ENCODE measurements around the gene PCDH9.

The PCDH9 gene

DNA sequence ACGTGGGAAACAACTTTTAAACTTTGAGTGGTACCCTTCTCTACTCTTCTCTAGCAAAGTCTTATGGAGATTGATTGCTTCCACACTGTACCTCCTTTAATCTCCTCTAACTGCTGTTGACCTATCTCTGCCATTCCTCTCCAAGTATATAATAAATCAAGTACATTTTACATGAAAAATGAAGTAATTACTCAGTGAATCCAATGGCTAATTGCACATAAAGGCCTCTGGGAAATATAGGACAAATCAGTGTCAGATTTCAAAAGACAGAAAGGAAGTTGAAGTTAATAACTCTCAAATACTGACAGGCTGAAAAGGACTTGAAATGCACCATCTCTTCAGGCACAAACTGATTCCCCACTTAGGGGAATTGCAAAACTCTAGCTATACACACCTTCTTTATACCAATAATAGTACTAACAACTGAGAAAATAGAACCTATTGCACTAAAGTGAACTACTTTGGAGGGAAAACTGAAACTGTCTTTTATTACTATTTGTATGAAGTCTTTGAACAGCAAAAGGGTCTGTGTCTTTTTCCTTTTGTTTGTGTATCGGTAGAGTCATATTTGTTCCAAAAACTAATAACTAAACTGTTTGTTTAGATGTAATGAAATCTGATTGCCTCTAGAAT is 701.1 kb downstream of the PCDH9 start:
- peaks cover 2% of the 10 kb centered on the region for H3K27me3 Mint-ChIP-seq
- H3K4me1 Mint-ChIP-seq, result no peaks in the 10 kb centered on the region
- H3K27ac Mint-ChIP-seq, result no peak overlapping the region
- ATAC-seq (no peak), DNase-seq (no peak)
- H3K36me3 Mint-ChIP-seq (ENCODE audit: low read depth), result no peaks in the 10 kb centered on the region
- H3K4me3 Mint-ChIP-seq, result no peak overlapping the region
- H3K9me3 Mint-ChIP-seq, result peaks cover 5% of the 10 kb centered on the region

DNA sequence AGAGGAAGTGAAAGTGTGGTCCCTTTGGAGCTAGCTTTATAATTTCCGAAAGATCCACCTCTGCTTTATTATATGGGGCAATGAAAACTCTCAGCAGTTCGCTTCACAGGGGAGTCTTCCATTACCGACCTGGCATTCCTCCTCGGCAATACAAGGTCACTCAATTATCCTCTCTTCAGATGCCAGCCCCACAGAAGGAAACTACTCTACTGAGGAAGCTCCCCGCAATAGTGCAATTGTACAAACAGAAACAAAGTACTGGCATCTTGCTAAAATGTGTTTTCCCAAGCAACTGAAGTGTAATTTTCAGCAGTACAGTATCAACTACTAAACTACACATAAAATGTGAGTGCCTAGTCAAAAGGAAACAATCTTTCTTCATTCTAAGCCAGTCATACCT is 702.0 kb downstream of the PCDH9 start:
- H3K4me3 Mint-ChIP-seq, result no peak overlapping the region
- no peaks in the 10 kb centered on the region for H3K4me1 Mint-ChIP-seq
- peaks cover 5% of the 10 kb centered on the region for H3K9me3 Mint-ChIP-seq
- peaks cover 2% of the 10 kb centered on the region for H3K27me3 Mint-ChIP-seq
- no peak for DNase-seq
- no peak for ATAC-seq
- no peak overlapping the region for H3K27ac Mint-ChIP-seq
- H3K36me3 Mint-ChIP-seq (ENCODE audit: low read depth), result no peaks in the 10 kb centered on the region

GRCh38 chr13:66520511-66521355 is 709.4 kb downstream of the PCDH9 start:
- no peak overlapping the region for H3K27ac Mint-ChIP-seq
- H3K27me3 Mint-ChIP-seq, result peaks cover 2% of the 10 kb centered on the region
- no peaks in the 10 kb centered on the region for H3K36me3 Mint-ChIP-seq (ENCODE audit: low read depth)
- H3K4me3 Mint-ChIP-seq, result no peak overlapping the region
- H3K9me3 Mint-ChIP-seq, result no peaks in the 10 kb centered on the region
- DNase-seq, result no peak
- no peak for ATAC-seq
- H3K4me1 Mint-ChIP-seq, result no peaks in the 10 kb centered on the region

- no peaks in the 10 kb centered on the region for H3K4me1 Mint-ChIP-seq
- no peaks in the 10 kb centered on the region for H3K27me3 Mint-ChIP-seq
- no peaks in the 10 kb centered on the region for H3K9me3 Mint-ChIP-seq
- no peak for DNase-seq
- no peak overlapping the region for H3K27ac Mint-ChIP-seq
- H3K36me3 Mint-ChIP-seq (ENCODE audit: low read depth), result no peaks in the 10 kb centered on the region
- ATAC-seq, result no peak
- H3K4me3 Mint-ChIP-seq, result no peak overlapping the region
These were observed 710.9 kb downstream of the PCDH9 start for GRCh38 chr13:66519259-66519658.

DNA sequence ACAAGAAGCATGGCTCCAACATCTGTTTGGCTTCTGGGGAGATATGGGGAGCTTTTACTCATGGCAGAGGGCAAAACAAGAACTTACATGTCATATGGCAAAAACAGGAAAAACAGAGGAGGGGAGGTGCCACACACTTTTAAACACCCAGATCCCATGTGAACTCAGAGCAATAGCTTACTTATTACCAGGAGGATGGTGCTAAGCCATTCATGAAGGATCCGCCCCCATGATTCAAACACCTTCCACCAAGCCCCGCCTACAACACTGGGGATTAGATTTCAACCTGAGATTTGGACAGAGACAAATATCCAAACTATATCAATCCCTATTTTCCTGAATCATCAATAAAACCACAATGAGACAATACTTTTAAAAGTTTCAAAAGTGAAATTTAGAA is 712.1 kb downstream of the PCDH9 start:
- no peaks in the 10 kb centered on the region for H3K9me3 Mint-ChIP-seq
- H3K4me3 Mint-ChIP-seq, result no peak overlapping the region
- no peak for ATAC-seq
- no peaks in the 10 kb centered on the region for H3K27me3 Mint-ChIP-seq
- H3K4me1 Mint-ChIP-seq, result no peaks in the 10 kb centered on the region
- H3K27ac Mint-ChIP-seq, result no peak overlapping the region
- H3K36me3 Mint-ChIP-seq (ENCODE audit: low read depth), result no peaks in the 10 kb centered on the region
- no peak for DNase-seq

DNA sequence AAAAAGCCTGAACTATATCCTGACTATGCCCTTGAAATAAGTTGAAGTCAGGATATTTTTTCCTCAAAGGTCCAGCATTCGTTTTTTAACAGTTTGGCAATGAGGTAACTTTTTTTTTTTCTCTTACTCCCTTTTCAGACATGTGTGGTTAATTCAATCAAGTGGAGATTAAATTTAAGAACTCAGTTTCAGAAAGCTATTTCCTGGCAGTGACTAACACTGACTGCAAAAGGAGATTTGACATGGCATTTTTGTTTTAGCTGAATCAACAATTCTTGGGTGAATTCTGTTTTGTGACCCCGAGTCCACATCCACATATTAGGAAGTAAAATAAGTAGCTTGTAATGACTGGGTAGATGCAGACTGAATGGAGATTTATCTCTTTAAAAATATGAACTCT is 716.4 kb downstream of the PCDH9 start:
- ATAC-seq, result no peak
- no peak for DNase-seq
- no peaks in the 10 kb centered on the region for H3K36me3 Mint-ChIP-seq (ENCODE audit: low read depth)

GRCh38 chr13:66509175-66509574 is 721.0 kb downstream of the PCDH9 start:
- Mint-ChIP-seq H3K36me3 (ENCODE audit: low read depth) (no peaks in the 10 kb centered on the region), H3K9me3 (peaks cover 4% of the 10 kb centered on the region), H3K27ac (no peak overlapping the region), H3K4me1 (no peaks in the 10 kb centered on the region), H3K4me3 (no peak overlapping the region), H3K27me3 (no peaks in the 10 kb centered on the region)
- DNase-seq, result no peak
- ATAC-seq, result no peak

More for the DNA sequence above, 716.4 kb downstream of the PCDH9 start:
- Mint-ChIP-seq H3K4me1 (no peaks in the 10 kb centered on the region), H3K27ac (no peak overlapping the region), H3K9me3 (no peaks in the 10 kb centered on the region), H3K27me3 (no peaks in the 10 kb centered on the region), H3K4me3 (no peak overlapping the region)

GRCh38 chr13:66508153-66508909 is 721.8 kb downstream of the PCDH9 start:
- DNase-seq (no peak), ATAC-seq (no peak)
- H3K9me3 Mint-ChIP-seq, result peaks cover 4% of the 10 kb centered on the region
- no peak overlapping the region for H3K4me3 Mint-ChIP-seq
- H3K36me3 Mint-ChIP-seq (ENCODE audit: low read depth), result no peaks in the 10 kb centered on the region
- H3K27me3 Mint-ChIP-seq, result no peaks in the 10 kb centered on the region
- no peaks in the 10 kb centered on the region for H3K4me1 Mint-ChIP-seq
- H3K27ac Mint-ChIP-seq, result no peak overlapping the region

DNA sequence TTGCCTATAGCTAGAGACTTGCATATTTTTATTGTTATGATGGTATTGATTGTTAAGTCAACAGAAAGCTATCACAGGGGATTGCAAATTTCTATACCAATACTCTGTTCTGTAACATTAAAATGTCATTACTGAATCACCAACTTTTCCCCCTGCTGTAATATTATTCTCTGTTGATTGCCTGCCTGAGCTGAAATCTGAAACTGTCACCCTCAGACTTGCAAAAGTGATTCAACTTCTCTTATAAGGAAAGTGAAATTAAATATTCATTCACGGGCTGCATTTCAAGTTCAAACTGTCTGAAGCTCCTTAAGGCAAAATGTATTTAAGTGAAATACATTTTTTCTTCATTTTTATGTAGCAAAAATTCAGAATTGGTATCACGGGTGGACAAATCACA is 723.2 kb downstream of the PCDH9 start:
- ATAC-seq, result no peak
- H3K9me3 Mint-ChIP-seq, result peaks cover 4% of the 10 kb centered on the region

DNA sequence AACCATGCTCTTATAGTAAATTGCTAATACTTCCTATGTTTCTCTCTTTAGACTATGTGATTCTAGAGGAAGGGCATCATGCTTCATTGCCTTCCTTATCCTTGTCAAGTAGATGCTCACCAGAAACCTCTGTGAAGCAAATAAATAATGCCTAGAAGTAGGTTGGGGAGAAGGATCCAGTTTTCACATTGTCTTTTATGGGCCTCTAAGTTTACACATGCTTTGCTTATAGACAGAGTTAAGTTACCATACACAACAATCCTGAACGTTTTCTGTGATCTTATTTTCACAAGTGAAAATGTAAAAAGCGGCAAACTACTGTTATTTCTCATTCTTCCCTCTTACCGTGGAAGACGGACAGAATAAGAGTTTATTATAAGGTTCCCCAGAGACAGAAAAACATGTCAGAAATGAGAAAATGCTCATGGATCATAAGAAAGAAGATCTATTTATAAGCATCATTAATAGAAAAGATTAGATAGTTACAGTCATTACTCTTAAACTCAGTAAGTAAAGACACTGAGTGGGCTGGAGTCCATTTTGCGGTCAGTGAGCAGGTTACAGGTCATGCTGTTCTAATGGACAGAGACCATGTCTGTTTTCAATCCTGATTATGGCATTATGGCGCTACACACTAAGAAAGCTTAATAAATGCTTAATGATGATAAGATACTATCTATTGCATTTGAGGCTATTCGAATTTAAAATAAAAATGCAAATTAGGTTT is 723.9 kb downstream of the PCDH9 start:
- Mint-ChIP-seq H3K36me3 (ENCODE audit: low read depth) (no peaks in the 10 kb centered on the region), H3K4me3 (no peak overlapping the region), H3K27ac (no peak overlapping the region), H3K27me3 (no peaks in the 10 kb centered on the region), H3K4me1 (no peaks in the 10 kb centered on the region), H3K9me3 (peaks cover 4% of the 10 kb centered on the region)
- DNase-seq (no peak), ATAC-seq (no peak)

More for the DNA sequence above, 723.2 kb downstream of the PCDH9 start:
- Mint-ChIP-seq H3K27ac (no peak overlapping the region), H3K4me1 (no peaks in the 10 kb centered on the region), H3K27me3 (no peaks in the 10 kb centered on the region), H3K4me3 (no peak overlapping the region), H3K36me3 (ENCODE audit: low read depth) (no peaks in the 10 kb centered on the region)
- no peak for DNase-seq

GRCh38 chr13:66503890-66504289 is 726.2 kb downstream of the PCDH9 start:
- Mint-ChIP-seq H3K27ac (no peak overlapping the region), H3K27me3 (no peaks in the 10 kb centered on the region), H3K4me1 (no peaks in the 10 kb centered on the region), H3K36me3 (ENCODE audit: low read depth) (no peaks in the 10 kb centered on the region), H3K4me3 (no peak overlapping the region), H3K9me3 (peaks cover 4% of the 10 kb centered on the region)
- DNase-seq, result no peak
- no peak for ATAC-seq

DNA sequence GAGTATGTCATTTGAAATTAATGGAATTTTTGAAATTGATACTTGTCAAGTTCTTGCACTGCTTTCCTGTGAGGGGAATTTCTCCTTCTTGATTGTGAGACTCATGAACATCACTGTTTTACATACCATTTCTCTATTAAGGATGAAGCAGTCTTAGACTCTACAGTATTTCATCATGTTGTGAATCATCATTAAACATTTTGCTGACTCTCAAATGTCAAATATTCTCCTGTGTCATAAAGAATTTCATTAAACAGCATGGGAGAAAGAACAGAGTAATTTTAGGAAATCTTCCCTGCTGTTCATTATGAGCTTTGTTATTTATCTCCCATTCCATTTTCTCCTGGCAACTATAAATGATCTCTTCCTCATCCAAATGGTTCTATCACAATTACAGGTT is 729.0 kb downstream of the PCDH9 start:
- H3K36me3 Mint-ChIP-seq (ENCODE audit: low read depth), result no peaks in the 10 kb centered on the region
- H3K4me1 Mint-ChIP-seq, result no peaks in the 10 kb centered on the region
- no peak overlapping the region for H3K27ac Mint-ChIP-seq
- no peaks in the 10 kb centered on the region for H3K27me3 Mint-ChIP-seq
- DNase-seq (no peak), ATAC-seq (no peak)
- H3K9me3 Mint-ChIP-seq, result peaks cover 4% of the 10 kb centered on the region
- H3K4me3 Mint-ChIP-seq, result no peak overlapping the region

- H3K27me3 Mint-ChIP-seq, result no peaks in the 10 kb centered on the region
- H3K27ac Mint-ChIP-seq, result no peak overlapping the region
- H3K9me3 Mint-ChIP-seq, result no peaks in the 10 kb centered on the region
- ATAC-seq (no peak), DNase-seq (no peak)
- no peak overlapping the region for H3K4me3 Mint-ChIP-seq
- H3K4me1 Mint-ChIP-seq, result no peaks in the 10 kb centered on the region
- H3K36me3 Mint-ChIP-seq (ENCODE audit: low read depth), result no peaks in the 10 kb centered on the region
These were observed 737.7 kb downstream of the PCDH9 start for GRCh38 chr13:66492479-66492878.

DNA sequence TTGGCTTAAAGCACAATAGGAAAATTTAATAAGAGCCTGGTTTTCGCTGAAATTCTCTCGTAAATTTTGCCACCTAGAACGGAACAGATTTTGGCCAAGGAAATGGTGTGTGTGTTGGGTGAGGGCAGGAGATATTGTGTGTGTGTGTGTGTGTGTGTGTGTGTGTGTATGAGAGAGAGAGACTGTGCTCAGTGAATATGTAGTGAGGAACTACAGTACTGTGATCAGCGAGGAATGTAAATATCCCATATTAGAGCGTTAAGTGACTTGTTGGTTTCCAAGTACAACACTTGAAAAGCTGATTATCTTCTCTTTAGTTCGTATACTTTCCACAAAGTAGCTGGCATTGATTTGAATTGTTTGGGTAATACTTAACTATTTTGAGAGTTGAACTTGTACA is 738.9 kb downstream of the PCDH9 start:
- Mint-ChIP-seq H3K27ac (no peak overlapping the region), H3K27me3 (no peaks in the 10 kb centered on the region)

More for the DNA sequence above, 738.9 kb downstream of the PCDH9 start:
- no peaks in the 10 kb centered on the region for H3K36me3 Mint-ChIP-seq (ENCODE audit: low read depth)
- no peaks in the 10 kb centered on the region for H3K4me1 Mint-ChIP-seq
- no peak overlapping the region for H3K4me3 Mint-ChIP-seq
- no peak for DNase-seq
- no peak for ATAC-seq
- no peaks in the 10 kb centered on the region for H3K9me3 Mint-ChIP-seq

Data from activated naive CD8-positive, alpha-beta T cell treated with anti-CD3 and anti-CD28 coated beads, Interleukin-2, amount 50 U/mL, for 24 hours (primary cell).